ENCODE measurements around the gene RANBP17.

RANBP17 gene

GRCh38 chr5:171336521-171337209 lies 474.8 kb downstream of the RANBP17 start:
- no peak overlapping the region for H3K27ac ChIP-seq (ENCODE audit: low read depth, low read length)
- no peaks in the 10 kb centered on the region for H4K20me1 ChIP-seq (ENCODE audit: control insufficient read depth, insufficient read depth, low read depth, low read length)
- no peaks in the 10 kb centered on the region for H3K9me3 ChIP-seq (ENCODE audit: control insufficient read depth, insufficient read depth, low read length)
- TF ChIP-seq EZH2phosphoT487 (IDR thresholded peaks at IDR 0.05; ENCODE audit: borderline replicate concordance, low read length) (no peak), CTCF (IDR thresholded peaks at IDR 0.05; ENCODE audit: low read depth, low read length, poor library complexity, severe bottlenecking) (no peak)
- H3K9me2 ChIP-seq (replicated peaks; ENCODE audit: control insufficient read depth, low read length), result no peaks in the 10 kb centered on the region
- no peaks in the 10 kb centered on the region for H3K36me3 ChIP-seq (ENCODE audit: control insufficient read depth, low read length)
- H3K4me2 ChIP-seq (ENCODE audit: low read length), result no peak overlapping the region
- no peaks in the 10 kb centered on the region for H3F3A ChIP-seq (ENCODE audit: control insufficient read depth, insufficient read depth)
- no peaks in the 10 kb centered on the region for H3K79me2 ChIP-seq (ENCODE audit: control insufficient read depth, low read length)
- H3K4me3 ChIP-seq (ENCODE audit: low read length), result no peak overlapping the region
- H3K4me1 ChIP-seq (ENCODE audit: control insufficient read depth, low read length), result no peaks in the 10 kb centered on the region
- no peaks in the 10 kb centered on the region; the same call in 1 of the 2 replicates for H3K27me3 ChIP-seq (ENCODE audit: control insufficient read depth, low read length)

GRCh38 chr5:171337210-171337569 lies 475.4 kb downstream of the RANBP17 start:
- Histone ChIP-seq H3K9me2 (replicated peaks; ENCODE audit: control insufficient read depth, low read length) (no peaks in the 10 kb centered on the region), H3K4me3 (ENCODE audit: low read length) (no peak overlapping the region), H3K79me2 (ENCODE audit: control insufficient read depth, low read length) (no peaks in the 10 kb centered on the region), H3K36me3 (ENCODE audit: control insufficient read depth, low read length) (no peaks in the 10 kb centered on the region), H3K27ac (ENCODE audit: low read depth, low read length) (no peak overlapping the region), H3F3A (ENCODE audit: control insufficient read depth, insufficient read depth) (no peaks in the 10 kb centered on the region), H3K27me3 (ENCODE audit: control insufficient read depth, low read length) (no peaks in the 10 kb centered on the region; the same call in 1 of the 2 replicates), H3K4me2 (ENCODE audit: low read length) (no peak overlapping the region), H4K20me1 (ENCODE audit: control insufficient read depth, insufficient read depth, low read depth, low read length) (no peaks in the 10 kb centered on the region), H3K9me3 (ENCODE audit: control insufficient read depth, insufficient read depth, low read length) (no peaks in the 10 kb centered on the region), H3K4me1 (ENCODE audit: control insufficient read depth, low read length) (no peaks in the 10 kb centered on the region)
- no peak for TF ChIP-seq EZH2phosphoT487 (IDR thresholded peaks at IDR 0.05; ENCODE audit: borderline replicate concordance, low read length)
- no peak for TF ChIP-seq CTCF (IDR thresholded peaks at IDR 0.05; ENCODE audit: low read depth, low read length, poor library complexity, severe bottlenecking)

GRCh38 chr5:171340042-171340441 lies 478.2 kb downstream of the RANBP17 start:
- no peaks in the 10 kb centered on the region for H3K9me3 ChIP-seq (ENCODE audit: control insufficient read depth, insufficient read depth, low read length)
- H3K79me2 ChIP-seq (ENCODE audit: control insufficient read depth, low read length), result no peaks in the 10 kb centered on the region
- no peaks in the 10 kb centered on the region for H3F3A ChIP-seq (ENCODE audit: control insufficient read depth, insufficient read depth)
- no peaks in the 10 kb centered on the region; the same call in 1 of the 2 replicates for H3K27me3 ChIP-seq (ENCODE audit: control insufficient read depth, low read length)
- TF ChIP-seq EZH2phosphoT487 (IDR thresholded peaks at IDR 0.05; ENCODE audit: borderline replicate concordance, low read length), result no peak
- H3K4me1 ChIP-seq (ENCODE audit: control insufficient read depth, low read length), result no peaks in the 10 kb centered on the region
- H4K20me1 ChIP-seq (ENCODE audit: control insufficient read depth, insufficient read depth, low read depth, low read length), result no peaks in the 10 kb centered on the region
- H3K9me2 ChIP-seq (replicated peaks; ENCODE audit: control insufficient read depth, low read length), result no peaks in the 10 kb centered on the region
- no peak overlapping the region for H3K27ac ChIP-seq (ENCODE audit: low read depth, low read length)
- H3K4me2 ChIP-seq (ENCODE audit: low read length), result no peak overlapping the region
- no peak overlapping the region for H3K4me3 ChIP-seq (ENCODE audit: low read length)
- H3K36me3 ChIP-seq (ENCODE audit: control insufficient read depth, low read length), result no peaks in the 10 kb centered on the region

GRCh38 chr5:171340491-171340890 lies 478.7 kb downstream of the RANBP17 start:
- no peak overlapping the region for H3K4me2 ChIP-seq (ENCODE audit: low read length)
- H3F3A ChIP-seq (ENCODE audit: control insufficient read depth, insufficient read depth), result no peaks in the 10 kb centered on the region
- H3K79me2 ChIP-seq (ENCODE audit: control insufficient read depth, low read length), result no peaks in the 10 kb centered on the region
- no peaks in the 10 kb centered on the region for H4K20me1 ChIP-seq (ENCODE audit: control insufficient read depth, insufficient read depth, low read depth, low read length)
- H3K4me3 ChIP-seq (ENCODE audit: low read length), result no peak overlapping the region
- H3K4me1 ChIP-seq (ENCODE audit: control insufficient read depth, low read length), result no peaks in the 10 kb centered on the region
- TF ChIP-seq CTCF (IDR thresholded peaks at IDR 0.05; ENCODE audit: low read depth, low read length, poor library complexity, severe bottlenecking), result no peak
- H3K9me3 ChIP-seq (ENCODE audit: control insufficient read depth, insufficient read depth, low read length), result no peaks in the 10 kb centered on the region
- no peaks in the 10 kb centered on the region; the same call in 1 of the 2 replicates for H3K27me3 ChIP-seq (ENCODE audit: control insufficient read depth, low read length)
- no peak overlapping the region for H3K27ac ChIP-seq (ENCODE audit: low read depth, low read length)
- no peaks in the 10 kb centered on the region for H3K36me3 ChIP-seq (ENCODE audit: control insufficient read depth, low read length)
- H3K9me2 ChIP-seq (replicated peaks; ENCODE audit: control insufficient read depth, low read length), result no peaks in the 10 kb centered on the region

Data from DOHH2 (cell line).